Effector memory CD4-positive, alpha-beta T cell (primary cell): ENCODE data around the gene OPN1MW3.
"Not testable (repeated sequence)": the region's sequence is repeated elsewhere in the genome, so short reads cannot be mapped to it uniquely, and the experiment has no call there.

Experiments
- DNase-seq, 3 donors: peaks; one replicate each; pipeline ENCODE4 v3.0.0-alpha.2; 2020
- H3K27ac ChIP-seq: 2 replicates; pipeline ENCODE4 v1.7.0; 2013; ENCODE audit warnings: mild to moderate bottlenecking, low read length, moderate library complexity; ENCODE audit not compliant: insufficient read depth, poor library complexity, severe bottlenecking
- H3K27me3 ChIP-seq: replicated peaks from 2 replicates; pipeline ENCODE4 v1.7.0; 2013; ENCODE audit warnings: mild to moderate bottlenecking, low read length; ENCODE audit not compliant: insufficient read depth, control insufficient read depth, poor library complexity, severe bottlenecking
- H3K36me3 ChIP-seq: 2 replicates; pipeline ENCODE4 v1.7.0; 2013; ENCODE audit warnings: mild to moderate bottlenecking, low read length, moderate library complexity; ENCODE audit not compliant: control insufficient read depth, insufficient read depth
- H3K4me1 ChIP-seq: 2 replicates; pipeline ENCODE4 v1.7.0; 2013; ENCODE audit warnings: low read length, mild to moderate bottlenecking; ENCODE audit not compliant: control insufficient read depth, insufficient read depth, poor library complexity, severe bottlenecking
- H3K4me3 ChIP-seq: 2 replicates; pipeline ENCODE4 v1.7.0; 2013; ENCODE audit warnings: low read length, low read depth, mild to moderate bottlenecking; ENCODE audit not compliant: insufficient read depth, poor library complexity, severe bottlenecking
- H3K9me3 ChIP-seq: 2 replicates; pipeline ENCODE4 v1.7.0; 2013; ENCODE audit warnings: mild to moderate bottlenecking, low read length, moderate library complexity; ENCODE audit not compliant: control insufficient read depth

OPN1MW3 gene

GRCh38 chrX:154239982-154240503 is 17.3 kb upstream of the OPN1MW3 start:
- H3K9me3 ChIP-seq, H3K27me3 ChIP-seq, H3K36me3 ChIP-seq, H3K4me3 ChIP-seq, DNase-seq, H3K27ac ChIP-seq, H3K4me1 ChIP-seq: not testable (repeated sequence)

- DNase-seq, H3K27me3 ChIP-seq, H3K36me3 ChIP-seq, H3K4me3 ChIP-seq, H3K27ac ChIP-seq, H3K4me1 ChIP-seq, H3K9me3 ChIP-seq: not testable (repeated sequence)
Measured at GRCh38 chrX:154247377-154248045, 9.9 kb upstream of the OPN1MW3 start.

GRCh38 chrX:154248076-154248475 is 9.3 kb upstream of the OPN1MW3 start:
- H3K4me3 ChIP-seq: not testable (repeated sequence)

GRCh38 chrX:154258711-154259110 is 1.3 kb downstream of the OPN1MW3 start:
- not testable (repeated sequence) for H3K4me3 ChIP-seq, H3K27ac ChIP-seq, H3K27me3 ChIP-seq, DNase-seq, H3K4me1 ChIP-seq, H3K9me3 ChIP-seq, H3K36me3 ChIP-seq

More at GRCh38 chrX:154248076-154248475, 9.3 kb upstream of the OPN1MW3 start:
- not testable (repeated sequence) for H3K27me3 ChIP-seq, H3K36me3 ChIP-seq, H3K9me3 ChIP-seq, H3K4me1 ChIP-seq, H3K27ac ChIP-seq, DNase-seq

GRCh38 chrX:154263072-154263471 is 5.7 kb downstream of the OPN1MW3 start:
- not testable (repeated sequence) for H3K4me1 ChIP-seq, DNase-seq, H3K4me3 ChIP-seq, H3K27me3 ChIP-seq, H3K27ac ChIP-seq, H3K9me3 ChIP-seq, H3K36me3 ChIP-seq

- not testable (repeated sequence) for H3K27me3 ChIP-seq, H3K36me3 ChIP-seq, H3K27ac ChIP-seq, DNase-seq, H3K9me3 ChIP-seq, H3K4me1 ChIP-seq, H3K4me3 ChIP-seq
Measured at GRCh38 chrX:154269245-154269644, 11.9 kb downstream of the OPN1MW3 start.

GRCh38 chrX:154284489-154285338 is 27.3 kb downstream of the OPN1MW3 start:
- not testable (repeated sequence) for DNase-seq, H3K36me3 ChIP-seq, H3K4me3 ChIP-seq, H3K4me1 ChIP-seq, H3K9me3 ChIP-seq, H3K27me3 ChIP-seq, H3K27ac ChIP-seq

- not testable (repeated sequence) for H3K9me3 ChIP-seq, H3K27me3 ChIP-seq, H3K27ac ChIP-seq, H3K4me1 ChIP-seq, H3K36me3 ChIP-seq, DNase-seq, H3K4me3 ChIP-seq
Measured at GRCh38 chrX:154286406-154286805, 29.0 kb downstream of the OPN1MW3 start.

GRCh38 chrX:154294791-154295574 is 37.6 kb downstream of the OPN1MW3 start, which contains the start of gene TEX28:
Gene TEX28 (minus strand): TSS chrX:154295124. CDS start chrX:154292117, 3,007 bp downstream.
- DNase-seq: no peak
- H3K27ac ChIP-seq: no peak within 1 kb of the TSS
- H3K4me3 ChIP-seq: no peak within 1 kb of the TSS
- H3K4me1 ChIP-seq: no peaks in the 10 kb centered on the region
- H3K9me3 ChIP-seq: no peaks in the 10 kb centered on the region
- no peaks in the 10 kb centered on the region for H3K27me3 ChIP-seq
- H3K36me3 ChIP-seq: no peaks in the 10 kb centered on the region
